MCF 10A (cell line): ENCODE data around the gene SORL1. TPM values are rescaled to one million over a fixed set of nuclear protein-coding genes. Genes with fewer than 3 reads are reported as not detected.

Source experiments
- BruUV-seq: library from RNA; stranded (reverse); fragments of 400-500 nt; replicated peaks from 2 replicates; lab custom pipeline; 2021; lab: Mats Ljungman, UMichigan
- CTCF ChIA-PET: fragments of 300-600 bp; sonication (Branson Sonifier 250); formaldehyde crosslinking; extraction: SDS; loops from one replicate; lab custom pipeline; 2021; ENCODE audit warnings: antibody characterized with exemption, inconsistent platforms; lab: Yijun Ruan, JAX
- POLR2A ChIA-PET: fragments of 300-600, 350-650 bp; sonication (Branson Sonifier 250); formaldehyde crosslinking; extraction: SDS; loops from one replicate; lab custom pipeline; 2020; ENCODE audit warnings: antibody characterized with exemption, inconsistent platforms; lab: Yijun Ruan, JAX
- DNase-seq: peaks from one replicate; pipeline ENCODE4 v3.0.0-alpha.2; 2018; ENCODE audit not compliant: unreplicated experiment
- H3K27ac Mint-ChIP-seq: one replicate; pipeline ENCODE4 v1.8.0; 2022; ENCODE audit warnings: mild to moderate bottlenecking, low read depth, mixed read lengths; ENCODE audit not compliant: unreplicated experiment
- H3K27me3 Mint-ChIP-seq: one replicate; pipeline ENCODE4 v1.8.0; 2022; ENCODE audit warnings: mixed read lengths; ENCODE audit not compliant: insufficient read depth, unreplicated experiment
- H3K36me3 Mint-ChIP-seq: one replicate; pipeline ENCODE4 v1.8.0; 2022; ENCODE audit warnings: mild to moderate bottlenecking, moderate library complexity, mixed read lengths; ENCODE audit not compliant: insufficient read depth, unreplicated experiment
- H3K4me1 Mint-ChIP-seq: one replicate; pipeline ENCODE4 v1.8.0; 2022; ENCODE audit warnings: mixed read lengths; ENCODE audit not compliant: insufficient read depth, unreplicated experiment
- H3K4me3 Mint-ChIP-seq: one replicate; pipeline ENCODE4 v1.8.0; 2022; ENCODE audit warnings: mild to moderate bottlenecking, moderate library complexity, mixed read lengths; ENCODE audit not compliant: unreplicated experiment
- H3K9me3 Mint-ChIP-seq: one replicate; pipeline ENCODE4 v1.8.0; 2022; ENCODE audit warnings: mixed read lengths; ENCODE audit not compliant: unreplicated experiment
- intact Hi-C: fragments of 100-400 bp; cut with micrococcal nuclease; formaldehyde crosslinking; loops from 2 replicates; pipeline ENCODE4 v1.14.1; 2022
- total RNA-seq: library from RNA; stranded (reverse); gene quantifications from 2 replicates; pipeline ENCODE4 v1.2.3, GENCODE V29; 2022
- TF ChIP-seq, protein P1 (sequence below): fragments of 200-600 bp; IDR thresholded peaks from one replicate; pipeline ENCODE4 v1.8.0; 2022; ENCODE audit warnings: antibody characterized with exemption, mild to moderate bottlenecking; ENCODE audit not compliant: unreplicated experiment

Gene SORL1
- total RNA-seq, 1 experiment from 2014 or later: 5.9 TPM

DNA sequence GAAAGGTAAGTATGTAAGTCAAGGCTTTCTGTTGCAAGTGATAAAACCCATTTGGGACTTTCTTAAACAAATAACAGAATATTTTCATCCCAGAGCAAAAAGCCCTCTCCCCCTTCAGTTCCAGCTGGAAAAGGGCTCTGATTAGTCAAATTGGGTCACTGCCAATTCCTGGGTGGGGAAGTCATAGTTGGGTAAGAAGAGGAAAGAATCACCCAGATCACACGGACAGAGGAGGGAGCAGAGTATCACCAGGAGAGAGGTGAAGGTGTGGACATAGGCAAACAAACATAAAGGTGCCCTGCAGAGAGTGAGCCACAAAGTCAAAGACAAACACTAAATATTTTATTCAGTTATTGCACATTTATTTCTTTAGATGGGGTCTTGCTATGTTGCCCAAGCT is 36.3 kb upstream of the SORL1 start:
- H3K27me3 Mint-ChIP-seq: no peaks in the 10 kb centered on the region
- POLR2A ChIA-PET: interaction anchor here (0.9 to 2.1 kb wide), 3 partner anchors 19 to 58 kb away, joined by 3 to 5 read pairs (median 4); no protein-coding TSS in a partner anchor
- no peaks in the 10 kb centered on the region for H3K36me3 Mint-ChIP-seq
- no peak overlapping the region for H3K27ac Mint-ChIP-seq
- TF ChIP-seq, protein P1, sequence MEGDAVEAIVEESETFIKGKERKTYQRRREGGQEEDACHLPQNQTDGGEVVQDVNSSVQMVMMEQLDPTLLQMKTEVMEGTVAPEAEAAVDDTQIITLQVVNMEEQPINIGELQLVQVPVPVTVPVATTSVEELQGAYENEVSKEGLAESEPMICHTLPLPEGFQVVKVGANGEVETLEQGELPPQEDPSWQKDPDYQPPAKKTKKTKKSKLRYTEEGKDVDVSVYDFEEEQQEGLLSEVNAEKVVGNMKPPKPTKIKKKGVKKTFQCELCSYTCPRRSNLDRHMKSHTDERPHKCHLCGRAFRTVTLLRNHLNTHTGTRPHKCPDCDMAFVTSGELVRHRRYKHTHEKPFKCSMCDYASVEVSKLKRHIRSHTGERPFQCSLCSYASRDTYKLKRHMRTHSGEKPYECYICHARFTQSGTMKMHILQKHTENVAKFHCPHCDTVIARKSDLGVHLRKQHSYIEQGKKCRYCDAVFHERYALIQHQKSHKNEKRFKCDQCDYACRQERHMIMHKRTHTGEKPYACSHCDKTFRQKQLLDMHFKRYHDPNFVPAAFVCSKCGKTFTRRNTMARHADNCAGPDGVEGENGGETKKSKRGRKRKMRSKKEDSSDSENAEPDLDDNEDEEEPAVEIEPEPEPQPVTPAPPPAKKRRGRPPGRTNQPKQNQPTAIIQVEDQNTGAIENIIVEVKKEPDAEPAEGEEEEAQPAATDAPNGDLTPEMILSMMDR: no peak
- intact Hi-C loops: no loop called here
- peak overlapping the region; percentile 22 for H3K4me3 Mint-ChIP-seq
- peaks cover 27% of the 10 kb centered on the region for H3K4me1 Mint-ChIP-seq
- peak; percentile 92 for DNase-seq
- CTCF ChIA-PET: no interaction called here
- BruUV-seq: no TSS peak
- no peaks in the 10 kb centered on the region for H3K9me3 Mint-ChIP-seq

DNA sequence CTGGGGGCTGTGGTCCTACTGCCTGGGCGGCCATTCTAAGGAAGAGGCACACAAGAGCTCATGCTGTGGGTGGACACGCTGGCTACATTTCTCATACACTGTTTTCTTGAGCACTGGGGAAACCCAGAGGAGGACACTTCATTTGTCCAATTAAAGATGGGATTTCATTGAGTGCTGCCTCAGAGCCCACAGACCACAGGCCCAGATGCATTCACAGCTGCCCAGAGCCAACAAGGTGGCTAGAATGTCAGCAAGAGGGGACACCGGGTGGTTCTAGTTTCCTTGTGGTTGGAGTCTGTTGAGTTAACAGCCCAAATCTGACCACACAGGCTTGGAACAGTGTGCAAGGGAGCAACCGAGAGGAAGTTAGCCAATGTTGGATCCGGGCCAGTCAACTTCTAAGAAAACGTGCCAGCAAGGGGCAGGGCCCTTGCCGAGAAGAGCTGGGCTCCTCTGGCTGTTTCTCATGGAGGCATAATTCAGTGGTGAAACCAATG is 35.0 kb upstream of the SORL1 start:
- ChIA-PET POLR2A (interaction anchor here (0.7 to 2.1 kb wide), 8 partner anchors 9 to 148 kb away, joined by 3 to 5 read pairs (median 4); no protein-coding TSS in a partner anchor), CTCF (interaction anchor here (0.6 to 0.7 kb wide), 3 partner anchors 175 to 1313 kb away, joined by 3 to 5 read pairs (median 3); no protein-coding TSS in a partner anchor)
- peak; percentile 99 for DNase-seq
- Mint-ChIP-seq H3K4me3 (no peak overlapping the region), H3K27ac (peak overlapping the region; percentile 75), H3K27me3 (no peaks in the 10 kb centered on the region), H3K4me1 (peaks cover 27% of the 10 kb centered on the region), H3K9me3 (no peaks in the 10 kb centered on the region), H3K36me3 (no peaks in the 10 kb centered on the region)
- TF ChIP-seq, protein P1: no peak
- no TSS peak for BruUV-seq
- intact Hi-C loops: no loop called here

DNA sequence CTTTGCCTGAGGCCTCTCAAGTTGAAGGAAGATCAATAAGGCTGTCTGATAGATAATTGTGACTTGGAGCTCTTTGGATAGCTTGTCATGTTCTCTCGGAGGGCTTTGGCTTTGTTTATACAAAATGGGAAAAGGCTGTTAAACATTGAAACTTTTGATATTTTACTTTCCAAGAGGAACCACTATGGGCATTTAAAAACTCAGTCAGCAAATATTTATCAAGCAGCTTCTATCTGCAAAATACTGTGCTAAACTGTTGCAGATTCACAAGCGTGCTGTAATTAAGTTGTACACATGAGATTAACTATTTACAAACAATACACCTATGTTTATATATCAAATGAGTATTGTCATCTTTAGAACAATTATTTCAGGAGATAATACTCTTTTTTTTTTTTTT is 34.5 kb upstream of the SORL1 start:
- Mint-ChIP-seq H3K9me3 (no peaks in the 10 kb centered on the region), H3K4me1 (peaks cover 27% of the 10 kb centered on the region), H3K4me3 (no peak overlapping the region), H3K27me3 (no peaks in the 10 kb centered on the region), H3K36me3 (no peaks in the 10 kb centered on the region), H3K27ac (peak overlapping the region; percentile 75)
- POLR2A ChIA-PET: interaction anchor here (0.7 to 2.1 kb wide), 8 partner anchors 8 to 148 kb away, joined by 3 to 5 read pairs (median 4); no protein-coding TSS in a partner anchor
- BruUV-seq: no TSS peak
- CTCF ChIA-PET: interaction anchor here (0.6 to 0.7 kb wide), 4 partner anchors 38 to 1313 kb away, joined by 3 to 7 read pairs (median 4); no protein-coding TSS in a partner anchor
- intact Hi-C loops: no loop called here
- TF ChIP-seq, protein P1: no peak
- DNase-seq: no peak

DNA sequence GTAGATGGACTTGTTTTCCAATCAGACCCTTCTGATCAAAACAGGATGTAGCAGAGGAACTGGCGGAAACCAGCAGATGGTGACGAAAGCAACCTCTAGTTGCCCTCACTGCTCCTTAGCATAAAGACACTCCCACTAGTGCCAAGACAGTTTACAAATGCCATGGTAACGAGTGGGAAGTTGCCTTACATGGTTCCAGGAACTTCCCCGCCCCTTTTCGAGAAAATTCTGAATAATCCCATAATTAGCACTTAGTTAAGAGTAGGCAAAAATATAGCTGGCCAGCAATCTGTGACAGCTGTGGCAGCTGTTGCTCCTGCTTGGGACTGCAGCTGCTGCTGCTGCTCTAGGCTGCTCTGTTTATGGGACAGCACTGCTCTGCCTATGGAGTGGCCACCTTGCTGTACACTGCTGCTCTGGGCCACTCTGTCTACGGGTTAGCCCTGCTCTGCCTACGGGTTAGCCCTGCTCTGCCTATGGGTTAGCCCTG is 33.4 kb upstream of the SORL1 start:
- peaks cover 4% of the 10 kb centered on the region for H3K27me3 Mint-ChIP-seq
- no peak overlapping the region for H3K27ac Mint-ChIP-seq
- peaks cover 27% of the 10 kb centered on the region for H3K4me1 Mint-ChIP-seq
- H3K9me3 Mint-ChIP-seq: peaks cover 2% of the 10 kb centered on the region
- CTCF ChIA-PET: no interaction called here
- TF ChIP-seq, protein P1: no peak
- DNase-seq: peak; percentile 33
- no peaks in the 10 kb centered on the region for H3K36me3 Mint-ChIP-seq
- intact Hi-C loops: no loop called here
- POLR2A ChIA-PET: no interaction called here
- BruUV-seq: no TSS peak
- no peak overlapping the region for H3K4me3 Mint-ChIP-seq
